Measurements from ENCODE around the gene MOB1B.
"Not testable (repeated sequence)": the region's sequence is repeated elsewhere in the genome, so short reads cannot be mapped to it uniquely, and the experiment has no call there.

MOB1B gene

GRCh38 chr4:71008196-71008595, 106.0 kb downstream of the MOB1B start:
- no peak for DNase-seq (ENCODE audit: low read depth)

GRCh38 chr4:71009086-71009485, 106.9 kb downstream of the MOB1B start:
- no peak for DNase-seq (ENCODE audit: low read depth)

- DNase-seq (ENCODE audit: low read depth) = no peak
Observed at GRCh38 chr4:71009890-71010588, 107.9 kb downstream of the MOB1B start.

- DNase-seq (ENCODE audit: low read depth) = no peak
Observed at GRCh38 chr4:71011451-71011850, 109.3 kb downstream of the MOB1B start.

GRCh38 chr4:71017391-71017790, 115.2 kb downstream of the MOB1B start:
- not testable (repeated sequence) for DNase-seq (ENCODE audit: low read depth)

GRCh38 chr4:71020611-71021010, 118.4 kb downstream of the MOB1B start:
- DNase-seq (ENCODE audit: low read depth) = no peak

GRCh38 chr4:71025654-71026053, 123.5 kb downstream of the MOB1B start:
- no peak for DNase-seq (ENCODE audit: low read depth)

GRCh38 chr4:71026086-71026485, 123.9 kb downstream of the MOB1B start:
- DNase-seq (ENCODE audit: low read depth) = no peak

- DNase-seq (ENCODE audit: low read depth) = no peak
Observed at GRCh38 chr4:71027611-71028010, 125.4 kb downstream of the MOB1B start.

GRCh38 chr4:71029504-71029903, 127.3 kb downstream of the MOB1B start:
- no peak for DNase-seq (ENCODE audit: low read depth)

- DNase-seq (ENCODE audit: low read depth) = not testable (repeated sequence)
Observed at GRCh38 chr4:71032106-71032505, 129.9 kb downstream of the MOB1B start.

All from activated T-helper 1 cell treated with Interleukin-2 at 50 U/mL for 16 hours (primary cell).